GM12878 (cell line): ENCODE data around the gene JAKMIP1.

Experiments used
- ATF2 ChIP-seq: IDR thresholded peaks from 2 replicates; pipeline ENCODE4 v1.6.1; 2012; ENCODE audit warnings: low read length, inconsistent platforms
- CHD2 ChIP-seq: IDR thresholded peaks from 2 replicates; pipeline ENCODE4 v1.6.1; 2011; ENCODE audit warnings: low read depth, low read length, improper control_type of control experiment, borderline replicate concordance
- POLR2A ChIP-seq: IDR thresholded peaks from 2 replicates; pipeline ENCODE4 v1.6.1; 2011; ENCODE audit warnings: low read depth, mild to moderate bottlenecking, low read length
- POLR2AphosphoS5 ChIP-seq: IDR thresholded peaks from 2 replicates; pipeline ENCODE4 v1.6.1; 2011; ENCODE audit warnings: mild to moderate bottlenecking, low read length, inconsistent platforms
- TCF3 ChIP-seq: IDR thresholded peaks from 2 replicates; pipeline ENCODE4 v1.6.1; 2012; ENCODE audit warnings: low read depth, mild to moderate bottlenecking, low read length, borderline replicate concordance; ENCODE audit not compliant: insufficient read depth
- YY1 ChIP-seq: IDR thresholded peaks from 2 replicates; pipeline ENCODE4 v1.6.1; 2011; ENCODE audit warnings: low read depth, mild to moderate bottlenecking, low read length
- TF ChIP-seq, protein P1 (sequence below), 3 experiments: IDR thresholded peaks in 2 of 3; conservative IDR thresholded peaks in 1 of 3; 2 replicates each; pipeline ENCODE4 v1.5.1; 2011; ENCODE audit warnings: low read depth in 3 of 3, low read length in 3 of 3, mild to moderate bottlenecking in 3 of 3, control low read depth in 2 of 3, moderate library complexity in 2 of 3, inconsistent platforms in 1 of 3, mixed read lengths in 1 of 3; ENCODE audit not compliant: control insufficient read depth in 2 of 3, insufficient read depth in 1 of 3; ENCODE audit errors: extremely low read depth in 1 of 3
- TF ChIP-seq, protein P2 (sequence below): fragments of 450-650 bp; IDR thresholded peaks from 2 replicates; pipeline ENCODE4 v1.6.1; 2016; ENCODE audit warnings: mild to moderate bottlenecking, moderate library complexity, borderline replicate concordance

DNA sequence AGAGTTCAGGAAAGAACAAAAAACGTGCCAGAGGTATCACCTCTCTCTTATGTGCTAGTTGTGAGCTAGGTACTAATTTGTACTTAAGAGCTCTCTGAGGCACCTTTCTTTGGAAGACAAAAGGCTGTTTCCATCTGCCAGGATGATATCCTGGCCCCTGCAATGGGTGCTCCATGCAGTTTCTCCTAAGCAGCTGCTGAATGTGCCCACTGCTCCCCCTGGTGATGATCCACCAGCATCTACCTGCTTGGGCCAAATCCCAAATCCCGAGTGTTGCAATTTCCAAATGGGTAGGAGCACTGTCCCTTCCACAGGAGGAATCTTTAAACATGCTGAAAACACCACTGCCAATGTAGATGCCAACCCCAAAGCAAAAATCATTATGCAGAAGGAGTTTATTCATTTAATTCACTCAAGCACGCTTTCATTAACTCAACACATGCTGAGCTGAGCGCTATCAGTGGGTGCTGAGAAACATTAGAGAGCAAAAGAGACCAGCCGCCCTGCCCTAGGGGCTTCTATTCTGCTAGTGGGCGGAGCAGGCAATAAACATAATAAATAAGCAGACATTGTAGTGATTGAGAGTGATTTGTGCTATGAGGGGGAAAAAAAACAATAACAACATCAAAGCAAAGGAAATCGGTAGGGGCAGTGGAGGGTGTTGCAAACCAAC lies 112.5 kb downstream of the JAKMIP1 start:
- TF ChIP-seq YY1 (no peak), TCF3 (no peak), ATF2 (no peak), POLR2AphosphoS5 (no peak), POLR2A (no peak), CHD2 (no peak)
- TF ChIP-seq, protein P1, sequence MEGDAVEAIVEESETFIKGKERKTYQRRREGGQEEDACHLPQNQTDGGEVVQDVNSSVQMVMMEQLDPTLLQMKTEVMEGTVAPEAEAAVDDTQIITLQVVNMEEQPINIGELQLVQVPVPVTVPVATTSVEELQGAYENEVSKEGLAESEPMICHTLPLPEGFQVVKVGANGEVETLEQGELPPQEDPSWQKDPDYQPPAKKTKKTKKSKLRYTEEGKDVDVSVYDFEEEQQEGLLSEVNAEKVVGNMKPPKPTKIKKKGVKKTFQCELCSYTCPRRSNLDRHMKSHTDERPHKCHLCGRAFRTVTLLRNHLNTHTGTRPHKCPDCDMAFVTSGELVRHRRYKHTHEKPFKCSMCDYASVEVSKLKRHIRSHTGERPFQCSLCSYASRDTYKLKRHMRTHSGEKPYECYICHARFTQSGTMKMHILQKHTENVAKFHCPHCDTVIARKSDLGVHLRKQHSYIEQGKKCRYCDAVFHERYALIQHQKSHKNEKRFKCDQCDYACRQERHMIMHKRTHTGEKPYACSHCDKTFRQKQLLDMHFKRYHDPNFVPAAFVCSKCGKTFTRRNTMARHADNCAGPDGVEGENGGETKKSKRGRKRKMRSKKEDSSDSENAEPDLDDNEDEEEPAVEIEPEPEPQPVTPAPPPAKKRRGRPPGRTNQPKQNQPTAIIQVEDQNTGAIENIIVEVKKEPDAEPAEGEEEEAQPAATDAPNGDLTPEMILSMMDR (IDR thresholded peaks at IDR 0.05 in 2 of 3, conservative IDR thresholded peaks at IDR 0.05 in 1 of 3; ENCODE audit: control insufficient read depth in 2 of 3, extremely low read depth in 1 of 3, insufficient read depth in 1 of 3, low read depth in 3 of 3, low read length in 3 of 3) = peak; percentile 24 to 42 (median 31); a peak in 4 of 6 replicates
- TF ChIP-seq, protein P2, sequence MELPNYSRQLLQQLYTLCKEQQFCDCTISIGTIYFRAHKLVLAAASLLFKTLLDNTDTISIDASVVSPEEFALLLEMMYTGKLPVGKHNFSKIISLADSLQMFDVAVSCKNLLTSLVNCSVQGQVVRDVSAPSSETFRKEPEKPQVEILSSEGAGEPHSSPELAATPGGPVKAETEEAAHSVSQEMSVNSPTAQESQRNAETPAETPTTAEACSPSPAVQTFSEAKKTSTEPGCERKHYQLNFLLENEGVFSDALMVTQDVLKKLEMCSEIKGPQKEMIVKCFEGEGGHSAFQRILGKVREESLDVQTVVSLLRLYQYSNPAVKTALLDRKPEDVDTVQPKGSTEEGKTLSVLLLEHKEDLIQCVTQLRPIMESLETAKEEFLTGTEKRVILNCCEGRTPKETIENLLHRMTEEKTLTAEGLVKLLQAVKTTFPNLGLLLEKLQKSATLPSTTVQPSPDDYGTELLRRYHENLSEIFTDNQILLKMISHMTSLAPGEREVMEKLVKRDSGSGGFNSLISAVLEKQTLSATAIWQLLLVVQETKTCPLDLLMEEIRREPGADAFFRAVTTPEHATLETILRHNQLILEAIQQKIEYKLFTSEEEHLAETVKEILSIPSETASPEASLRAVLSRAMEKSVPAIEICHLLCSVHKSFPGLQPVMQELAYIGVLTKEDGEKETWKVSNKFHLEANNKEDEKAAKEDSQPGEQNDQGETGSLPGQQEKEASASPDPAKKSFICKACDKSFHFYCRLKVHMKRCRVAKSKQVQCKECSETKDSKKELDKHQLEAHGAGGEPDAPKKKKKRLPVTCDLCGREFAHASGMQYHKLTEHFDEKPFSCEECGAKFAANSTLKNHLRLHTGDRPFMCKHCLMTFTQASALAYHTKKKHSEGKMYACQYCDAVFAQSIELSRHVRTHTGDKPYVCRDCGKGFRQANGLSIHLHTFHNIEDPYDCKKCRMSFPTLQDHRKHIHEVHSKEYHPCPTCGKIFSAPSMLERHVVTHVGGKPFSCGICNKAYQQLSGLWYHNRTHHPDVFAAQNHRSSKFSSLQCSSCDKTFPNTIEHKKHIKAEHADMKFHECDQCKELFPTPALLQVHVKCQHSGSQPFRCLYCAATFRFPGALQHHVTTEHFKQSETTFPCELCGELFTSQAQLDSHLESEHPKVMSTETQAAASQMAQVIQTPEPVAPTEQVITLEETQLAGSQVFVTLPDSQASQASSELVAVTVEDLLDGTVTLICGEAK = no peak
